ENCODE measurements around the gene VGLL3.

DNA sequence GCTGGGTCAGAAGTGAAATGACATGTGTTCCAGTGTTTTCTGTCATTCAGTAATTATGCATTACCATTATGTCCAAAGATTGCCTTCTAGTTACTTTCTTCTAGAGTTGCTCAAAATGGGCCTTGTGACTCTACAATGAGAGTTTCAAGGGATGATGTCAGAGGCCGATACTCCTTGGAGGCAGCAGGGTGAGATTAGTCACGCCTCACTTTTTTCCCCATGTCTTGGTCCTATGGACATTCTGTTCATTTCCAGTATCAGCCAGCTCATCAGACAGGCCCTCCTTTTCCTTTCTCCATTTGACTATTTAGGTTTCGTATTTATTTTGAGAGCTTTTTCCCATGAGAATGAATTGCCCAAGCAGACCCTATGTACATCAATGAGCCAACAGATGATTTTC is 17.5 kb downstream of the VGLL3 start:
- TF ChIP-seq, protein P1, sequence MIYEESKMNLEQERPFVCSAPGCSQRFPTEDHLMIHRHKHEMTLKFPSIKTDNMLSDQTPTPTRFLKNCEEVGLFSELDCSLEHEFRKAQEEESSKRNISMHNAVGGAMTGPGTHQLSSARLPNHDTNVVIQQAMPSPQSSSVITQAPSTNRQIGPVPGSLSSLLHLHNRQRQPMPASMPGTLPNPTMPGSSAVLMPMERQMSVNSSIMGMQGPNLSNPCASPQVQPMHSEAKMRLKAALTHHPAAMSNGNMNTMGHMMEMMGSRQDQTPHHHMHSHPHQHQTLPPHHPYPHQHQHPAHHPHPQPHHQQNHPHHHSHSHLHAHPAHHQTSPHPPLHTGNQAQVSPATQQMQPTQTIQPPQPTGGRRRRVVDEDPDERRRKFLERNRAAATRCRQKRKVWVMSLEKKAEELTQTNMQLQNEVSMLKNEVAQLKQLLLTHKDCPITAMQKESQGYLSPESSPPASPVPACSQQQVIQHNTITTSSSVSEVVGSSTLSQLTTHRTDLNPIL (CRISPR knock-in tag; IDR thresholded peaks at IDR 0.05; ENCODE audit: low read depth), result no peak
- TF ChIP-seq RARB (CRISPR knock-in tag; IDR thresholded peaks at IDR 0.05) (no peak), GLIS3 (CRISPR knock-in tag; IDR thresholded peaks at IDR 0.05) (no peak), ZNF565 (CRISPR knock-in tag; conservative IDR thresholded peaks at IDR 0.05; ENCODE audit: low read depth) (no peak), ZFP3 (CRISPR knock-in tag; IDR thresholded peaks at IDR 0.05) (no peak), SNAI2 (CRISPR knock-in tag; IDR thresholded peaks at IDR 0.05) (no peak), ZC3H10 (CRISPR knock-in tag; IDR thresholded peaks at IDR 0.05) (no peak), TCF4 (CRISPR knock-in tag; IDR thresholded peaks at IDR 0.05; ENCODE audit: borderline replicate concordance) (no peak), ISL1 (CRISPR knock-in tag; IDR thresholded peaks at IDR 0.05) (no peak), ESRRG (CRISPR knock-in tag; IDR thresholded peaks at IDR 0.05) (no peak)
- TF ChIP-seq, protein P2, sequence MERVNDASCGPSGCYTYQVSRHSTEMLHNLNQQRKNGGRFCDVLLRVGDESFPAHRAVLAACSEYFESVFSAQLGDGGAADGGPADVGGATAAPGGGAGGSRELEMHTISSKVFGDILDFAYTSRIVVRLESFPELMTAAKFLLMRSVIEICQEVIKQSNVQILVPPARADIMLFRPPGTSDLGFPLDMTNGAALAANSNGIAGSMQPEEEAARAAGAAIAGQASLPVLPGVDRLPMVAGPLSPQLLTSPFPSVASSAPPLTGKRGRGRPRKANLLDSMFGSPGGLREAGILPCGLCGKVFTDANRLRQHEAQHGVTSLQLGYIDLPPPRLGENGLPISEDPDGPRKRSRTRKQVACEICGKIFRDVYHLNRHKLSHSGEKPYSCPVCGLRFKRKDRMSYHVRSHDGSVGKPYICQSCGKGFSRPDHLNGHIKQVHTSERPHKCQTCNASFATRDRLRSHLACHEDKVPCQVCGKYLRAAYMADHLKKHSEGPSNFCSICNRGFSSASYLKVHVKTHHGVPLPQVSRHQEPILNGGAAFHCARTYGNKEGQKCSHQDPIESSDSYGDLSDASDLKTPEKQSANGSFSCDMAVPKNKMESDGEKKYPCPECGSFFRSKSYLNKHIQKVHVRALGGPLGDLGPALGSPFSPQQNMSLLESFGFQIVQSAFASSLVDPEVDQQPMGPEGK (CRISPR knock-in tag; IDR thresholded peaks at IDR 0.05; ENCODE audit: borderline replicate concordance), result no peak
